Motor neuron (in vitro differentiated cells): ENCODE measurements around the gene RNF138. TPM values are rescaled to one million over a fixed set of nuclear protein-coding genes. Genes with fewer than 3 reads are reported as not detected.

ENCODE experiments used
- ATAC-seq, 8 experiments: fragments of 200-7000 bp; cut with Tn5 transposase; replicated peaks in 6 of 8; 2 replicates each; pipeline ENCODE4 v1.8.0; 2021; ENCODE audit warnings: mild to moderate bottlenecking in 8 of 8, moderate library complexity in 8 of 8
- H3K27ac ChIP-seq, 2 donors: fragments of 250-450 bp; sonication (Bioruptor Pico); 2 replicates each; pipeline ENCODE4 v1.9.0; 2021; ENCODE audit warnings: antibody characterized with exemption in 2 of 2, mild to moderate bottlenecking in 2 of 2, moderate library complexity in 1 of 2
- H3K4me1 ChIP-seq, 2 donors: fragments of 250-450 bp; sonication (Bioruptor Pico); replicated peaks in 1 of 2; 2 replicates each; pipeline ENCODE4 v1.6.1; 2021; ENCODE audit warnings: antibody characterized with exemption in 2 of 2, mild to moderate bottlenecking in 2 of 2, moderate library complexity in 1 of 2
- H3K4me3 ChIP-seq, 5 donors: fragments of 250-450 bp; sonication (Bioruptor Pico); 2 replicates each; pipeline ENCODE4 v1.9.0; 2021; ENCODE audit warnings: antibody characterized with exemption in 5 of 5, mild to moderate bottlenecking in 5 of 5, moderate library complexity in 4 of 5
- WGBS, 10 experiments: fragments of 450-650 bp; shearing (Covaris generic); methylation state at CpG; one replicate each; pipeline ENCODE4 v1.0.0; 2022; 5-methylcytosine and 5-hydroxymethylcytosine counted together
- in situ Hi-C, 9 experiments: fragments of 400-800 bp; cut with MboI; loops; one replicate each; pipeline ENCODE4 v1.15.0; 2021; ENCODE audit warnings: low sequenced_read_pairs in 9 of 9, low pct_unique_long_range_greater_than_20kb in 2 of 9; ENCODE audit not compliant: unreplicated experiment in 9 of 9
- total RNA-seq, 8 experiments: library from RNA; unstranded; fragments of 300-600 nt; gene quantifications; 2 replicates each; pipeline versions ENCODE4 v1.2.3 to v1.2.4, GENCODE V29; 2022

Gene RNF138, protein sequence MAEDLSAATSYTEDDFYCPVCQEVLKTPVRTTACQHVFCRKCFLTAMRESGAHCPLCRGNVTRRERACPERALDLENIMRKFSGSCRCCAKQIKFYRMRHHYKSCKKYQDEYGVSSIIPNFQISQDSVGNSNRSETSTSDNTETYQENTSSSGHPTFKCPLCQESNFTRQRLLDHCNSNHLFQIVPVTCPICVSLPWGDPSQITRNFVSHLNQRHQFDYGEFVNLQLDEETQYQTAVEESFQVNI
- 10 to 100 TPM; 12.4 to 40.5 (median 28.3) TPM for total RNA-seq

DNA sequence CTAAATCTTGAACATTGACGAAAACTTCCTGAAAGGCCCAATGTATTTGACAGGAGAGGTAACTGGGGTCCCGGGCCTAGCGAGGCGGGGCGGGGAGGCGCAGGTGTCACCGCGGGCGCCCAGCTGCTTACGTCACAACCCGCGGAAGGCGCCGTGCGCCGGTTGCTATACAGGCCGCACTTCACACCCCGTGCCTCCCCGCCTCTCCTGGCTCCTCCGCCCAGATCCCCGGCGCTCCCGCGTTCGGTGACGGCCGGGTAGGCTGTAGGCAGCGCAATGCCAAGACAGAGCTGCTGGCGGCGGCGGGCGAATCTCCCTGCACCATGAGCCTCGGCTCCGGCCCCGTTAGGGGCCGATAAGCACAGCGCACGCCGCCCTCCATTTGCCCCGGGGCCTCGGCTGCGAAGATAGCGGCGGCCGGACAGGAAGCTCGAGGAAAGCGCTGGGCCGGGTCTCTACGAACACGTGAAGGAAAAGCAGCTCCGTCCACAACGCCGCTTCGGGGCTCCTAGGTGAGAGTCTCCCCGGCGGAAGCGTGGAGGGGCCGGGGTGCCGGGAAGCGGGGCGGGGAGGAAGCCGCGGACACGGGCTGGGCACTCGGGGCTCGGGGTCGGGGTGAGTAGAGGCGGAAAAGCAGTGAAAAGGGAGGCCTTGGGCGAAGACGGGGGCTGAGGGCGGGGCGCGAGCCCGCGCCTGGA is at the start of gene RNF138:
TSS of gene RNF138 (plus strand) at position 151 of the 698 bp plus-strand sequence. CDS start 903 bp downstream, outside the sequence.
- WGBS, 10 experiments = 0 to 4% (median 4%) methylated on average over 1 to 15 of the region's 75 CpGs; no CpG with 5 or more reads in 5 of the 10 experiments
- peak; percentile 55 to 68 (median 60) for ATAC-seq
- in situ Hi-C loops = no loop called here
- Histone ChIP-seq H3K4me1 (peaks cover 4 to 15% of the 10 kb centered on the region in 2 donors), H3K4me3 (peak within 1 kb of the TSS; percentile 50 to 90 (median 69)), H3K27ac (peak within 1 kb of the TSS; percentile 94 to 96)

DNA sequence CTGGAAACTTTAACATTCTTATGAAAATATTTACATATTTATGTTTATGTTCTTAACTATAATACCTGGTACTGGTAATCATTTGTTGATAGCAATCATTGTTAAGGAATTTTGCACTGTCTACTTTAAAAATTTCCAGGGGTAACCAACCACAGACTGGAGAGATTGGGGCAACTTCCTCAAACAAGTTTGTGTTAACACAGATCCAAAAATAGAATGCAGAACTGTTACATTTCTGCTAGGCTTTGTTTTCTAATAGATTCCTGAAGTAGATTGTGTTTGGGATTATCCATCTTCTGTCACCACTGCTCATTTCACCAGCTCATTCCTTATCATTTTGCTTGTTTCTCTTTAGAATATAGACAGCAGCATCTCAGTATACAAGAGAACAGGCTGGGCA is 49.3 kb upstream of the RNF138 start:
- no peak for ATAC-seq
- in situ Hi-C loops = no loop called here
- Histone ChIP-seq H3K4me1 (no peaks in the 10 kb centered on the region), H3K4me3 (no peak overlapping the region), H3K27ac (no peak overlapping the region)

DNA sequence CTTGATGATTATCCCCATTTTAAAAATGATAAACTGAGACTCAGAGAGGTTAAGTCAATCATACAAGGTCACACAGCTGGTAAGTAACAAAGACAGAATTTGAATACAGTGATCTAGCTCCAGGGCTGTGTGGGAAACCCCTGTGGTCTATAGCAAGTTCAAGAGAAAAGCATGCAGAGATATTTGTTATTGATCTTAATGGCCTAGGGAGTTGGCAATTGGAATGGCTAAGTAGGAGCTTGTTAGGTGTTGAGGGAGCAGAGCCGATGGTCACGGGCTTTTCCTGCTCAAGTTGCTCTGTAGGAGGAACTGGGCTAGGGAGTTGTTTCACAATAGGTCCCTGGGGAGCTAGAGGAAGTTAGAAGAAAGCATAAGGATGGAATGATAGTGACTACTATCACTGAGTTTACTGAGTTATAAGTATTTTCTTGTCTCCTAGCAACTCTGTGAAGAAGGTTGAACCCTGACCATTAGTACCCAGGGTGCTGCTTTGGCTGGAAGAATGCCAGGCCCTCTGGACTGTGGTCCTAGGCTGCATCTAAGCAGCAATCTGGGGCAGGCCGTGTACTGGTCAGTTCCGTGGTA is 43.1 kb upstream of the RNF138 start:
- peak in 3 of 8 experiments; percentile 16 to 85 (median 78) for ATAC-seq
- H3K4me1 ChIP-seq = no peaks in the 10 kb centered on the region
- H3K27ac ChIP-seq = no peak overlapping the region
- no peak overlapping the region for H3K4me3 ChIP-seq
- 33 to 100% (median 85%) methylated on average over 1 to 4 of the region's 4 CpGs for WGBS, 10 experiments
- in situ Hi-C loops = no loop called here

DNA sequence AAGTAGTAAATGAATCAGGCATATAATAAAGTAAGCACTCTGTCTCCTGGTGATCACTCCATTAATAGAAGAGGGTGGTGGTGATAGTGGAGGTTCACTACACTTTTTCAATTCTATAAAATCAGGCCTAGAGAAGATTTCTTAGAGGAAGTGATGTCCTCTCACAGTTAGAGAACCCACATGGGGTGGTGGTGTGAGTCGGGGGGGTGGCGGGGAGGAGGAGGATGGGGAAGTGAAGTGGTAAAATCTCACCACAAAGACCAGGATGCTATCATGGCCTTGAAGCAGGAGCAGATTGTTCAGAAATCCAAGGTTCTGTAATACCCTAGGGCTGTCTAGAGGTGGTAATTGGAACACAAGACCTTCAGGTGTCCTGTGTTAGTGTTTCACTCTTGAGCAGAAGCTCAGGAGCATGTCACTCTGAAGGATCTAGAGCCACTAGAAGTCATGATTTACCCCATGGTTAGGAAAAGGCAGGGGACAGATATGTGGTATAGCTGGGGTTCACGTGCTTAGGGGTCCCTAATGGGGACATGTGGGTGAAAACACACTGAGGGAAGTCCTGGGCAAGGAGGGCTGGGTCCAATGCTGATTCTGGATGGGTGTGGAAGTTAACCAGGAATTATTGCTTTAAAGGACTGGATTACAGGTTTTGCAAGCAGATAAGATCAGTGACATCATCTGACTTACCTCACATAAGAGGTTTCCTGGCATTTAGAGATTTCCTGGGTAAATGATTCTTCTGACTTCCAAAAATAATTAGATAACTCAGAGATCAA is 42.1 kb upstream of the RNF138 start:
- Histone ChIP-seq H3K4me3 (no peak overlapping the region), H3K27ac (no peak overlapping the region), H3K4me1 (no peaks in the 10 kb centered on the region)
- peak in 2 of 8 experiments; percentile 51 to 81 for ATAC-seq
- WGBS, 10 experiments = 20 to 100% (median 71%) methylated on average over 1 of the region's 3 CpGs; no CpG with 5 or more reads in 6 of the 10 experiments
- in situ Hi-C loops = no loop called here

DNA sequence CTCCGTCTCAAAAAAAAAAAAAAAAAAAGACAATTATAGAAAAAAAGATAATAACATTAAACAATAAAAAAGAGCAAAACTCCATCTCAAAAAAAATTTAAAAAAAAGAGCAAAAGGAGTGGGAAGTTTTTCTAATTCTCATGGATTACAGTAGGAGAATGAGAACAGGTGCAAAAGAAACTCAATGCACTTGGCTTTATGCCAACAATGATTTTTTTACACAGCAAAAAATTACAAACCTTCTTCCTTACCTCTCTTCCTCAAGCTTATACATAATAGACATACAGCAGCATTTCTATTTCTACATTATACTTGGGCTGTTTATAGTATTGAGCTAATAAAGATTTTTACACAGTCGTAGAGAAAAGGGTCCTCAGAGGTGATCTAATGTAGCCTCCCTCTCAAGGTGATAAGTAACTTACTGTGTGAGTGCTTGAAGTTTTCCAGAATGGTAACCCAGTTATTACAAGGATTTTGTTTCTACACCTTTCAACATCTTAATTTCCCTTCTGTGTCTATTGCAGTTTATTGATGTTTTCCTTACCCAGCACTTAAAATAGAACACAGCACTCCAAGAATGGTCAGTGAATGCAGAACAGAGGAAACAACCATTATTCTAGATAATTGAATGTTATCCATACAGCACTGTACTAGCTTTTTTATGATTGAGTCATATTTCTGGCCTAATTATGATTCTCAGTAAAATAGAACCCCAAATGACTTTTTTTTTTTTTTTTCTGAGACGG is 34.9 kb upstream of the RNF138 start:
- no peak overlapping the region for H3K27ac ChIP-seq
- in situ Hi-C loops = no loop called here
- H3K4me3 ChIP-seq = no peak overlapping the region
- H3K4me1 ChIP-seq = peaks cover 0 to 3% of the 10 kb centered on the region in 2 donors
- WGBS, 10 experiments = 61 to 100% (median 84%) methylated on average over 1 to 3 of the region's 3 CpGs
- ATAC-seq = no peak

DNA sequence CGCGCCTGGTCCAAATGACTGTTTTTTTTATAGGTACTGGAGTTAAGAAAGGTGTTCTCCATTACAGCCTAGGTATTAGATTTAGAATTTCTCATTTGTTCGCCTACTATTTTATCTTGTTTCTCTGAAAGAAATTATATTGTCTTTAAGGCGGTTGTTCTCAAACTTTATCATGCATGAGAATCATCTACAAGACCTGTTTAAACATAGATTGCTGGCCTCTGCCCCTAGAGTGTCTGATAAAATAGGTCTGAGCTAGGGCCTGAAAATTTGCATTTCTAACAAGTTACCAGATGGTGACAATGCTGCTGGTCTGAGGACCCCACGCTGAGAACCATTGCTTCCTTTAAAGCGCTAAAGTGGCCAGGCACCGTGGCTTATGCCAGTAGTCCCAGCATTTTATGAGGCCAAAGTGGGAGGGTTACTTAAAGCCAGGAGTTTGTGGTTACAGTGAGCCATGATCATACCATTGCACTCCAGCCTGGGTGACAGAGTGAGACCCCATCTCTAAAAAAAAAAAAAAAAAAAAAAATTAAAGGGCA is 34.0 kb upstream of the RNF138 start:
- WGBS, 10 experiments = 29 to 91% (median 48%) methylated on average over 1 to 7 of the region's 7 CpGs; no CpG with 5 or more reads in 2 of the 10 experiments
- in situ Hi-C loops = no loop called here
- Histone ChIP-seq H3K4me3 (no peak overlapping the region), H3K27ac (no peak overlapping the region), H3K4me1 (peaks cover 0 to 3% of the 10 kb centered on the region in 2 donors)
- ATAC-seq = peak in 1 of 8 experiments; percentile 32

DNA sequence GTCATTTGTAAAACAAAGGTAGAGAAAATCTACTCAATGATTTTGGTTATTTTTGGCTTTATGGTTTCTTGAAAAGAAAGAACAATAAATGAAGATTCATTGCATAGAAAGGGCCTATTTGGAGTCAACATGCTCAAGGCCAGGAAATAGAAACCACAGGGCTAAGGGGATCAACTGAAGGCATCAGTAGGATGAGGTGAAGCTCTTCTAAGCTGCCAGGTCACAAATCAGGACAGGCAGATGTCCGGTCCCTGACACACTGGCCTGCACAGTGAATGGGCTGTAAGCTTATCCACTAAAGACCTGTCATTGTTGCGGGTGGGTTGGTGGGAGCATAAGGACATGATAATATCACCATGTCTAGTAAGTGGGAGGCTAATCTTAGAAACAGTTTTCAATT is 31.6 kb upstream of the RNF138 start:
- Histone ChIP-seq H3K4me3 (no peak overlapping the region), H3K4me1 (peaks cover 0 to 3% of the 10 kb centered on the region in 2 donors), H3K27ac (no peak overlapping the region)
- in situ Hi-C loops = no loop called here
- ATAC-seq = no peak
- WGBS, 10 experiments = 47 to 100% (median 97%) methylated on average over 1 to 2 of the region's 2 CpGs; no CpG with 5 or more reads in 2 of the 10 experiments

DNA sequence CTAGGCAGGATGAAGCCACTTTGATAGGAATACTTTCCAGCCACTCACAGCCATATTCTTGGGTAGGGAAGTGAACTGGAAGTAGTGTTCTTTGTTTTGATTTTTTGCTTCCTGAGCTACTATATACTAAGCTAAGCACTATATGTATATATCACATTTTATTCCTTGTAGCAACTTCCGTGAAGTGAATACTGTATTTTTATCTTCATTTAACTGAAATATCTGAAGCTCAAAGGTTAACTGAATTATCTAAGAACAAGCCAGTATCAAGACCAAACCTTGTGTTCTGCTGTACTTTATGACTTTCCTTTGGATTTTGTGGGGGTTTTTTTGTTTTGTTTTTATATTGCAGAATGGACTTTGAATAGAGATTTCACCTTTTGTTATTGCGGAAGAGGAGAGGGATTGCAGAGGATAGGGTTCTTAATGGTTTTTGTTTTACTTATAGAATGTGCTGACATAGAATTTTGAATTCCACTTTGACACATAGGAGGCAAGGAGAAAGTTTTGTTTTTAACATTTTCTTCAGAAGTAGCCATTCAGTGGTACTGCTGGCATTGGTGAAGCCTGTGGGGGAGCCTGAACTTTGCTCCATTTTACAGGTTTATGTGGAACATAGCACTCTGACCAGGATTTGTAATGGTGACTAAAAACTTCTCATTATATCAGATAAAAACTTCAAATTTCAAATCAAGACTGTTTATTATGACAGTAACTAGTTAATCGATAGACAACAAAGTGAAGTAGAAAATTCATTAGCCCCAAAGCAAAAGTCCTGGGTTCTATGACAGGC is 24.1 kb upstream of the RNF138 start:
- no peak for ATAC-seq
- in situ Hi-C loops = no loop called here
- WGBS, 10 experiments = 80 to 100% (median 95%) methylated on average over 2 to 3 of the region's 3 CpGs; no CpG with 5 or more reads in 1 of the 10 experiments
- H3K4me1 ChIP-seq = no peaks in the 10 kb centered on the region
- no peak overlapping the region for H3K27ac ChIP-seq
- H3K4me3 ChIP-seq = no peak overlapping the region

DNA sequence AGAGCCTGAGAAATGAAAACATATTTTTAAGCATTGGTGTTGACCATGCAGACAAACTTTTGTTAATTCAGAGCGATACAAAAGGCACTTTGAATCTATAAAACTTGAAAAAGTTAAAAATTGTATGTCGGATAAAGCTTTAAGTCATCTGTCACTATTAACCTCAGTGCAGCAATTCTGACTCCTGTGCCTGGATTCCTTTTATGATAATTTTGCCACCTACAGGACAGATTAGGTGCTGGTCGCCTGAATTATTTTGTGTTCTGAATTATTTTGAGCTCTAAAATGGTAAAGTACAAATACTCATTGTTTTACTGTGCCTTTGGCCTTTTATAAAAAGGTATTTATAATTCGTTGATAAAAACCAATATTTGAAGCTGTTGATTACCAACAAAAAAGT is 19.4 kb upstream of the RNF138 start:
- Histone ChIP-seq H3K4me1 (no peaks in the 10 kb centered on the region), H3K27ac (no peak overlapping the region), H3K4me3 (no peak overlapping the region)
- ATAC-seq = no peak
- WGBS, 10 experiments = 54 to 100% (median 67%) methylated on average over 2 to 4 of the region's 4 CpGs
- in situ Hi-C loops = no loop called here

DNA sequence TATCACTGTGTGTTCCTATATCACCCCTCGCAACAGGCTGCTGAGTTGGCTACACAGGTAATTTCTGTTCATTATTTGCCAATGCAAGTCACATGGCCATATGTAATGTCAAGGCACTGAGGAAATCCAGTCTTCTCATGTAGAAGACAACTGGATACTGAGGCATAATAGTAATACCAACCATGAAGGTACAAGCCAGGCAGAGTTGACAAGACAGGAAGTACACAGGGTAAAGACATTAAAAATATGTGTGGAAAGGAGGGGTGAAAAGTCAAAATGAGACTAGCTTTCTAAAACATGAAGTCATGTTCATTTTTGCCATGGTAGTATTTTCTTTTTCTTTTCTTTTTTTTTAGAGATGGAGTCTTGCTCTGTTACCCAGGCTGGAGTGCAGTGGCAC is 17.5 kb upstream of the RNF138 start:
- in situ Hi-C loops = no loop called here
- WGBS, 10 experiments = 100% methylated on average over 1 of the region's 1 CpG; no CpG with 5 or more reads in 6 of the 10 experiments
- H3K4me3 ChIP-seq = no peak overlapping the region
- H3K27ac ChIP-seq = no peak overlapping the region
- H3K4me1 ChIP-seq = no peaks in the 10 kb centered on the region
- no peak for ATAC-seq

DNA sequence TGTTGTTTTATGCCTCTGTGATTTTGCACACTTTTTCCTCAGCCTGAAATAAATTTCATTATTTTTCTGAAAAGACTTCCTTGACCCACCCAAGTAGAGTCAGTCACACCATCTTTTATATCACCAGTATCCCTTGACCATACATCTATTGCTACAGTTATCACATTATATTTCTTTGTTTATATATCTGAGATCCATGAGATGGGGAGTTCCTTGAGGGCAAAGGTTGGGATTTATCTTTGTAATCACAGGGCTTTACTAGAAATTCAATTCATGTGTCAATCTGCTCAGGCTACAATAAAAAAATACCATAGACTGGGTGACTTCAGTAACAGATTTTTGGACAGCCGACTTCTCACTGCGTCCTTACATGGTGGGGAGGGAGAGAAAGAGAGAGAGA is 12.8 kb upstream of the RNF138 start:
- Histone ChIP-seq H3K4me1 (no peaks in the 10 kb centered on the region), H3K4me3 (no peak overlapping the region), H3K27ac (no peak overlapping the region)
- 80 to 100% (median 100%) methylated on average over 1 to 2 of the region's 2 CpGs; no CpG with 5 or more reads in 6 of the 10 experiments for WGBS, 10 experiments
- ATAC-seq = no peak
- in situ Hi-C loops = no loop called here
